H1 (cell line): ENCODE data around the gene NEURL1. TPM values are rescaled to one million over a fixed set of nuclear protein-coding genes. Genes with fewer than 3 reads are reported as not detected.

ENCODE experiments used
- polyA plus RNA-seq, 7 experiments: library from polyadenylated mRNA; depleted of rRNA in 3 of 7; stranded (reverse) in 5 of 7; unstranded in 2 of 7; fragments of >200 nt in 5 of 7; fragments of 200-250 nt in 2 of 7; gene quantifications; 1 replicate in 5 of 7; 2 replicates in 1 of 7; 4 replicates in 1 of 7; pipeline versions ENCODE4 v1.2.1 to v1.2.3, GENCODE V29; 2011 to 2013; ENCODE audit warnings: missing spikeins in 2 of 7, mixed read lengths in 2 of 7
- total RNA-seq: library from RNA; stranded (reverse); fragmentation: NEBNext Ultra II Directional; extraction: Animal tissue kit (Norgen Biotek cat#: 25700); gene quantifications from 2 replicates; pipeline ENCODE4 v1.2.1, GENCODE V29; 2021
- TF ChIP-seq, protein P1 (sequence below): fragments of 300-600 bp; sonication (generic); IDR thresholded peaks from 2 replicates; pipeline ENCODE4 v1.7.1; 2012; ENCODE audit warnings: low read length, moderate library complexity, mild to moderate bottlenecking, inconsistent platforms; ENCODE audit not compliant: insufficient replicate concordance

Gene NEURL1
- total and polyA plus RNA-seq, 2 of the 8 experiments (the other 6 are each of a cell fraction or from before 2014, with no cell fraction given): 0.54 to 0.58 TPM

DNA sequence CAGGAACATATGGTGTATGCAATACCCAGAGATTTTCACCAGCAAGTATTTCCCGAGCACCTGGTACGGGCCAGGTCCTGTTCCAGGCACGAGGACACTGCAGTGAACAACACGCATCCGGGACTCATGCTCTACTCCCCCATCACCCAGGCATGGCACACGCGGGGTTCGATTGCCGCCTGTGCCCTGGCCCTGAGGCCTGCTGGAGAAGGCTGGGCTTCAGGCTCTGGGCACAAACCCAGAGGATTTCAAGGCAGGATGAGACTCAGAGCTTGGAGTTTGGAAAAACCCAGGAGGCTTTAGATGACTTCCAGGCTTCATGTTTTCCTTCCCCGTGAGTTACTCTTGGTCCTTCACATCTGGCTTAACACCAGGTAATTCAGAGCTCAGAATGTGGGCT, 143.5 kb downstream of the NEURL1 start (continued):
- TF ChIP-seq, protein P1, sequence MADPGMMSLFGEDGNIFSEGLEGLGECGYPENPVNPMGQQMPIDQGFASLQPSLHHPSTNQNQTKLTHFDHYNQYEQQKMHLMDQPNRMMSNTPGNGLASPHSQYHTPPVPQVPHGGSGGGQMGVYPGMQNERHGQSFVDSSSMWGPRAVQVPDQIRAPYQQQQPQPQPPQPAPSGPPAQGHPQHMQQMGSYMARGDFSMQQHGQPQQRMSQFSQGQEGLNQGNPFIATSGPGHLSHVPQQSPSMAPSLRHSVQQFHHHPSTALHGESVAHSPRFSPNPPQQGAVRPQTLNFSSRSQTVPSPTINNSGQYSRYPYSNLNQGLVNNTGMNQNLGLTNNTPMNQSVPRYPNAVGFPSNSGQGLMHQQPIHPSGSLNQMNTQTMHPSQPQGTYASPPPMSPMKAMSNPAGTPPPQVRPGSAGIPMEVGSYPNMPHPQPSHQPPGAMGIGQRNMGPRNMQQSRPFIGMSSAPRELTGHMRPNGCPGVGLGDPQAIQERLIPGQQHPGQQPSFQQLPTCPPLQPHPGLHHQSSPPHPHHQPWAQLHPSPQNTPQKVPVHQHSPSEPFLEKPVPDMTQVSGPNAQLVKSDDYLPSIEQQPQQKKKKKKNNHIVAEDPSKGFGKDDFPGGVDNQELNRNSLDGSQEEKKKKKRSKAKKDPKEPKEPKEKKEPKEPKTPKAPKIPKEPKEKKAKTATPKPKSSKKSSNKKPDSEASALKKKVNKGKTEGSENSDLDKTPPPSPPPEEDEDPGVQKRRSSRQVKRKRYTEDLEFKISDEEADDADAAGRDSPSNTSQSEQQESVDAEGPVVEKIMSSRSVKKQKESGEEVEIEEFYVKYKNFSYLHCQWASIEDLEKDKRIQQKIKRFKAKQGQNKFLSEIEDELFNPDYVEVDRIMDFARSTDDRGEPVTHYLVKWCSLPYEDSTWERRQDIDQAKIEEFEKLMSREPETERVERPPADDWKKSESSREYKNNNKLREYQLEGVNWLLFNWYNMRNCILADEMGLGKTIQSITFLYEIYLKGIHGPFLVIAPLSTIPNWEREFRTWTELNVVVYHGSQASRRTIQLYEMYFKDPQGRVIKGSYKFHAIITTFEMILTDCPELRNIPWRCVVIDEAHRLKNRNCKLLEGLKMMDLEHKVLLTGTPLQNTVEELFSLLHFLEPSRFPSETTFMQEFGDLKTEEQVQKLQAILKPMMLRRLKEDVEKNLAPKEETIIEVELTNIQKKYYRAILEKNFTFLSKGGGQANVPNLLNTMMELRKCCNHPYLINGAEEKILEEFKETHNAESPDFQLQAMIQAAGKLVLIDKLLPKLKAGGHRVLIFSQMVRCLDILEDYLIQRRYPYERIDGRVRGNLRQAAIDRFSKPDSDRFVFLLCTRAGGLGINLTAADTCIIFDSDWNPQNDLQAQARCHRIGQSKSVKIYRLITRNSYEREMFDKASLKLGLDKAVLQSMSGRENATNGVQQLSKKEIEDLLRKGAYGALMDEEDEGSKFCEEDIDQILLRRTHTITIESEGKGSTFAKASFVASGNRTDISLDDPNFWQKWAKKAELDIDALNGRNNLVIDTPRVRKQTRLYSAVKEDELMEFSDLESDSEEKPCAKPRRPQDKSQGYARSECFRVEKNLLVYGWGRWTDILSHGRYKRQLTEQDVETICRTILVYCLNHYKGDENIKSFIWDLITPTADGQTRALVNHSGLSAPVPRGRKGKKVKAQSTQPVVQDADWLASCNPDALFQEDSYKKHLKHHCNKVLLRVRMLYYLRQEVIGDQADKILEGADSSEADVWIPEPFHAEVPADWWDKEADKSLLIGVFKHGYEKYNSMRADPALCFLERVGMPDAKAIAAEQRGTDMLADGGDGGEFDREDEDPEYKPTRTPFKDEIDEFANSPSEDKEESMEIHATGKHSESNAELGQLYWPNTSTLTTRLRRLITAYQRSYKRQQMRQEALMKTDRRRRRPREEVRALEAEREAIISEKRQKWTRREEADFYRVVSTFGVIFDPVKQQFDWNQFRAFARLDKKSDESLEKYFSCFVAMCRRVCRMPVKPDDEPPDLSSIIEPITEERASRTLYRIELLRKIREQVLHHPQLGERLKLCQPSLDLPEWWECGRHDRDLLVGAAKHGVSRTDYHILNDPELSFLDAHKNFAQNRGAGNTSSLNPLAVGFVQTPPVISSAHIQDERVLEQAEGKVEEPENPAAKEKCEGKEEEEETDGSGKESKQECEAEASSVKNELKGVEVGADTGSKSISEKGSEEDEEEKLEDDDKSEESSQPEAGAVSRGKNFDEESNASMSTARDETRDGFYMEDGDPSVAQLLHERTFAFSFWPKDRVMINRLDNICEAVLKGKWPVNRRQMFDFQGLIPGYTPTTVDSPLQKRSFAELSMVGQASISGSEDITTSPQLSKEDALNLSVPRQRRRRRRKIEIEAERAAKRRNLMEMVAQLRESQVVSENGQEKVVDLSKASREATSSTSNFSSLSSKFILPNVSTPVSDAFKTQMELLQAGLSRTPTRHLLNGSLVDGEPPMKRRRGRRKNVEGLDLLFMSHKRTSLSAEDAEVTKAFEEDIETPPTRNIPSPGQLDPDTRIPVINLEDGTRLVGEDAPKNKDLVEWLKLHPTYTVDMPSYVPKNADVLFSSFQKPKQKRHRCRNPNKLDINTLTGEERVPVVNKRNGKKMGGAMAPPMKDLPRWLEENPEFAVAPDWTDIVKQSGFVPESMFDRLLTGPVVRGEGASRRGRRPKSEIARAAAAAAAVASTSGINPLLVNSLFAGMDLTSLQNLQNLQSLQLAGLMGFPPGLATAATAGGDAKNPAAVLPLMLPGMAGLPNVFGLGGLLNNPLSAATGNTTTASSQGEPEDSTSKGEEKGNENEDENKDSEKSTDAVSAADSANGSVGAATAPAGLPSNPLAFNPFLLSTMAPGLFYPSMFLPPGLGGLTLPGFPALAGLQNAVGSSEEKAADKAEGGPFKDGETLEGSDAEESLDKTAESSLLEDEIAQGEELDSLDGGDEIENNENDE: no peak
